Natural killer cell (primary cell): ENCODE results near the gene FAM241B. TPM values are rescaled to one million over a fixed set of nuclear protein-coding genes. Genes with fewer than 3 reads are reported as not detected.

Experiments used
- ATAC-seq, 3 donors: fragments of 150-1000 bp in 2 of 3; fragments of 200-7000 bp in 1 of 3; cut with Tn5 transposase; 1 replicate in 1 of 3; 2 replicates in 2 of 3; pipeline ENCODE4 v1.10.0; 2021; ENCODE audit warnings: mild to moderate bottlenecking in 2 of 3, moderate library complexity in 2 of 3
- DNase-seq, 2 donors: peaks; one replicate each; pipeline versions ENCODE4 v3.0.0 to v3.0.0-alpha.2; 2013 to 2021; ENCODE audit warnings: mixed read lengths in 1 of 2
- H3K27ac ChIP-seq: one replicate; pipeline ENCODE4 v1.5.1; 2013; ENCODE audit warnings: mild to moderate bottlenecking, low read length
- H3K27me3 ChIP-seq: one replicate; pipeline ENCODE4 v1.6.1; 2013; ENCODE audit warnings: low read length; ENCODE audit not compliant: control insufficient read depth, insufficient read depth
- H3K36me3 ChIP-seq: one replicate; pipeline ENCODE4 v1.6.1; 2013; ENCODE audit warnings: low read length; ENCODE audit not compliant: control insufficient read depth, insufficient read depth
- H3K4me1 ChIP-seq: one replicate; pipeline ENCODE4 v1.6.1; 2013; ENCODE audit warnings: low read length; ENCODE audit not compliant: control insufficient read depth, insufficient read depth
- H3K4me3 ChIP-seq: one replicate; pipeline ENCODE4 v1.5.1; 2013; ENCODE audit warnings: low read length
- H3K9me3 ChIP-seq: one replicate; pipeline ENCODE4 v1.6.1; 2013; ENCODE audit warnings: low read length; ENCODE audit not compliant: control insufficient read depth, insufficient read depth
- H3K27ac Mint-ChIP-seq, 2 donors: one replicate each; pipeline ENCODE4 v1.8.0; 2022; ENCODE audit warnings: mild to moderate bottlenecking in 2 of 2, mixed read lengths in 2 of 2, moderate library complexity in 1 of 2
- H3K27me3 Mint-ChIP-seq, 2 donors: one replicate each; pipeline ENCODE4 v1.8.0; 2022; ENCODE audit warnings: low read depth in 2 of 2, mixed read lengths in 2 of 2
- H3K36me3 Mint-ChIP-seq: one replicate; pipeline ENCODE4 v1.8.0; 2022; ENCODE audit warnings: mixed read lengths
- H3K4me1 Mint-ChIP-seq, 2 donors: one replicate each; pipeline ENCODE4 v1.8.0; 2022; ENCODE audit warnings: mixed read lengths in 2 of 2
- H3K4me3 Mint-ChIP-seq: one replicate; pipeline ENCODE4 v1.8.0; 2022; ENCODE audit warnings: mild to moderate bottlenecking, moderate library complexity, mixed read lengths
- H3K9me3 Mint-ChIP-seq, 2 donors: one replicate each; pipeline ENCODE4 v1.8.0; 2022; ENCODE audit warnings: mixed read lengths in 2 of 2
- CTCF ChIP-seq: fragments of 200-600 bp; IDR thresholded peaks from one replicate; pipeline ENCODE4 v1.8.0; 2022; ENCODE audit warnings: antibody characterized with exemption
- WGBS: methylation state at CpG from one replicate; pipeline ENCODE4 v1.1.7; 2013; ENCODE audit warnings: missing lambda C conversion rate; ENCODE audit not compliant: insufficient coverage; 5-methylcytosine and 5-hydroxymethylcytosine counted together
- intact Hi-C: fragments of 100-400 bp; cut with micrococcal nuclease; formaldehyde crosslinking; loops from one replicate; pipeline ENCODE4 v1.14.2; 2022
- total RNA-seq, 4 donors: library from RNA; stranded (reverse); fragments of 120-200 nt in 1 of 4; gene quantifications; one replicate each; pipeline versions ENCODE4 v1.2.3 to v1.2.4, GENCODE V29; 2013 to 2022

Gene FAM241B
- total RNA-seq, 3 donors from 2014 or later (not counting 1 experiment from before 2014, with no cell fraction given) = 1.1 to 1.3 TPM; not detected in 1

- no peak overlapping the region for H3K4me3 ChIP-seq
- no peak overlapping the region for H3K27ac Mint-ChIP-seq
- peaks cover 12 to 14% of the 10 kb centered on the region in 2 donors for H3K4me1 Mint-ChIP-seq
- H3K36me3 ChIP-seq = no peaks in the 10 kb centered on the region
- DNase-seq (no peak), ATAC-seq (no peak)
- TF ChIP-seq CTCF = no peak
- no peaks in the 10 kb centered on the region for H3K9me3 ChIP-seq
- H3K36me3 Mint-ChIP-seq = no peaks in the 10 kb centered on the region
- intact Hi-C loops = no loop called here
- no peak overlapping the region for H3K27ac ChIP-seq
- H3K27me3 ChIP-seq = no peaks in the 10 kb centered on the region
- no peaks in the 10 kb centered on the region for H3K9me3 Mint-ChIP-seq
- WGBS = 79% methylated on average over 3 of the region's 3 CpGs
- H3K27me3 Mint-ChIP-seq = peaks cover 20 to 21% of the 10 kb centered on the region in 2 donors
- peaks cover 6% of the 10 kb centered on the region for H3K4me1 ChIP-seq
- no peak overlapping the region for H3K4me3 Mint-ChIP-seq
Measured at GRCh38 chr10:69584624-69585023, 45.4 kb upstream of the FAM241B start.

- no peak for DNase-seq
- Histone ChIP-seq H3K27me3 (no peaks in the 10 kb centered on the region), H3K4me1 (peaks cover 6% of the 10 kb centered on the region), H3K36me3 (no peaks in the 10 kb centered on the region), H3K4me3 (no peak overlapping the region), H3K9me3 (no peaks in the 10 kb centered on the region), H3K27ac (no peak overlapping the region)
- intact Hi-C loops = no loop called here
- no peak overlapping the region for H3K27ac Mint-ChIP-seq
- peaks cover 0 to 3% of the 10 kb centered on the region in 2 donors for H3K27me3 Mint-ChIP-seq
- ATAC-seq = no peak
- H3K36me3 Mint-ChIP-seq = no peaks in the 10 kb centered on the region
- no peak for TF ChIP-seq CTCF
- WGBS = 2% methylated on average over 3 of the region's 3 CpGs
- H3K4me3 Mint-ChIP-seq = no peak overlapping the region
- H3K9me3 Mint-ChIP-seq = no peaks in the 10 kb centered on the region
- peaks cover 12 to 14% of the 10 kb centered on the region in 2 donors for H3K4me1 Mint-ChIP-seq
Measured at GRCh38 chr10:69588358-69588757, 41.7 kb upstream of the FAM241B start.

DNA sequence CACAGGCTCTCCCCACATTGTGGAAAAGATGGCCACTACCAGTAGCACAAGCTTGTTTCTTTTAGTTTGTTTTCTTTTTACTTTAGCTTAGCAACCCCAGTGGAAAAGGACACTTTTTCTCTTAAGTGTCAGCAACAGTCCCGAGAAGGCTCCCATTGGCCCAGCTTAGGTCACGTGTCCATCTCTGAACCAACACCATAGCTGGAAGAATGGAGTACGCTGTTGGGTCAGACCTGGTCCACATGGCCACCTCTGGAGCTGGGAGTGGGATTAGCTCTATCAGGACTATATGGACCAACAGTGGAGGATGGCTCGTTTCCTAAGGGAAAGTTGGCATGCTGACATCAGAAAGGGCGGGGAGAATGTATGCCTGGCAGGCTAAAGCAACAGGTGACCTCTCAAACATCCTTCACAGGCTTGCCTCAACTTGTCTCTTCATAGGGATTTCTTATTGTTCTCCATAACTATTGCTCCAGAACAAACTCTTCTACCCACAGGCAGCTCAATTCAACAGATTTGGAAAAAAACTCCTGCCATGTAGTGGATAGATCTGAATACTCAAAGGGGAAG, 29.2 kb upstream of the FAM241B start:
- Histone ChIP-seq H3K27ac (no peak overlapping the region), H3K4me3 (no peak overlapping the region), H3K27me3 (peaks cover 7% of the 10 kb centered on the region), H3K36me3 (no peaks in the 10 kb centered on the region), H3K9me3 (no peaks in the 10 kb centered on the region), H3K4me1 (no peaks in the 10 kb centered on the region)
- 83% methylated on average over 5 of the region's 5 CpGs for WGBS
- intact Hi-C loops = no loop called here
- no peak for ATAC-seq
- no peaks in the 10 kb centered on the region for H3K36me3 Mint-ChIP-seq
- no peaks in the 10 kb centered on the region for H3K9me3 Mint-ChIP-seq
- H3K27ac Mint-ChIP-seq = no peak overlapping the region
- H3K4me1 Mint-ChIP-seq = no peaks in the 10 kb centered on the region
- TF ChIP-seq CTCF = no peak
- H3K4me3 Mint-ChIP-seq = no peak overlapping the region
- peaks cover 43 to 83% of the 10 kb centered on the region in 2 donors for H3K27me3 Mint-ChIP-seq
- DNase-seq = no peak

DNA sequence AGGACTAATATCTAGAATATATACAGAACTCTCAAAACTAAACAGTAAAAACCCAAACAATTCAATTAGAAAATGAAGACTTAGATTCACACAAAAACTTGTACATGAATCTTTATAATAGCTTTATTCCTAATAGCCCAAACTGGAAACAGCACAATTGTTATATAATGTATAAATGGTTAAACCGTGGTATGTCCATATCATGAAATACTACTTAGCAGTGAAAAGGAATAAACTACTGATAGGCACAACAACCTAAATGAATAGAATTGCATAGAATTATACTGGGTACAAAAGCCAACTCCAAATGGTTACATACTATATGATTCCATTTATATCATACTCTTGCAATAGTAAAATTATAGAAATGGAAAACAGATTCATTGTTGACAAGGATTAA, 21.0 kb upstream of the FAM241B start:
- Mint-ChIP-seq H3K27ac (no peak overlapping the region), H3K9me3 (no peaks in the 10 kb centered on the region), H3K36me3 (no peaks in the 10 kb centered on the region), H3K4me3 (no peak overlapping the region), H3K4me1 (no peaks in the 10 kb centered on the region), H3K27me3 (peaks cover 23 to 60% of the 10 kb centered on the region in 2 donors)
- Histone ChIP-seq H3K4me3 (no peak overlapping the region), H3K27ac (no peak overlapping the region), H3K27me3 (peaks cover 6% of the 10 kb centered on the region), H3K36me3 (no peaks in the 10 kb centered on the region), H3K4me1 (no peaks in the 10 kb centered on the region), H3K9me3 (no peaks in the 10 kb centered on the region)
- no peak for TF ChIP-seq CTCF
- no CpG with 5 or more reads among the region's 1 CpG for WGBS
- DNase-seq = no peak
- ATAC-seq = no peak
- intact Hi-C loops = no loop called here
